ENCODE results near the gene MEF2C. TPM values are rescaled to one million over a fixed set of nuclear protein-coding genes. Genes with fewer than 3 reads are reported as not detected.

The MEF2C gene
- total and polyA plus RNA-seq, 2 experiments from 2014 or later, result 0.97 to 1.6 TPM

GRCh38 chr5:88868468-88869068 is 14.4 kb downstream of the MEF2C start:
- ATAC-seq, result no peak
- no peak for TF ChIP-seq POLR2AphosphoS5 (IDR thresholded peaks at IDR 0.05; ENCODE audit: low read depth)
- TF ChIP-seq EZH2 (IDR thresholded peaks at IDR 0.05; ENCODE audit: low read depth, unreplicated experiment), result no peak
- TF ChIP-seq ZNF462 (CRISPR knock-in tag; IDR thresholded peaks at IDR 0.05), result no peak
- TF ChIP-seq ZNF114 (CRISPR knock-in tag; IDR thresholded peaks at IDR 0.05), result no peak
- TF ChIP-seq NANOG (IDR thresholded peaks at IDR 0.05; ENCODE audit: borderline replicate concordance), result no peak
- TF ChIP-seq ETS1 (IDR thresholded peaks at IDR 0.05), result no peak
- TF ChIP-seq EZH2phosphoT487 (IDR thresholded peaks at IDR 0.05; ENCODE audit: unreplicated experiment), result no peak
- no peak for TF ChIP-seq CREB1 (CRISPR knock-in tag; IDR thresholded peaks at IDR 0.05; ENCODE audit: low read depth)
- TF ChIP-seq JUNB (IDR thresholded peaks at IDR 0.05; ENCODE audit: unreplicated experiment), result no peak
- no peak for TF ChIP-seq CTCF (conservative IDR thresholded peaks at IDR 0.05; ENCODE audit: low read depth in 2 of 2)
- Histone ChIP-seq H3K27me3 (ENCODE audit: insufficient read depth) (no peaks in the 10 kb centered on the region), H3K4me1 (ENCODE audit: insufficient read depth) (no peaks in the 10 kb centered on the region), H3K27ac (ENCODE audit: low read depth) (no peak overlapping the region), H3K4me2 (no peak overlapping the region), H3K79me2 (replicated peaks; ENCODE audit: insufficient read depth) (no peaks in the 10 kb centered on the region), H3K36me3 (ENCODE audit: insufficient read depth) (no peaks in the 10 kb centered on the region), H3F3A (replicated peaks; ENCODE audit: low read depth) (no peaks in the 10 kb centered on the region), H2AFZ (no peak overlapping the region), H3K4me3 (no peak overlapping the region), H3K9me2 (ENCODE audit: insufficient read depth) (no peaks in the 10 kb centered on the region), H4K20me1 (replicated peaks; ENCODE audit: insufficient read depth) (no peaks in the 10 kb centered on the region)
- peaks cover 5% of the 10 kb centered on the region for H3K27me3 Mint-ChIP-seq (ENCODE audit: insufficient read depth, low read depth, poor library complexity)
- H3K4me3 Mint-ChIP-seq, result no peak overlapping the region
- DNase-seq (ENCODE audit: low spot score), result no peak
- H3K9me3 Mint-ChIP-seq, result no peaks in the 10 kb centered on the region
- H3K27ac Mint-ChIP-seq, result no peak overlapping the region
- no peaks in the 10 kb centered on the region for H3K36me3 Mint-ChIP-seq (ENCODE audit: low read depth)
- H3K4me1 Mint-ChIP-seq, result no peaks in the 10 kb centered on the region
